ENCODE results near the gene MEIS3.

Gene MEIS3

DNA sequence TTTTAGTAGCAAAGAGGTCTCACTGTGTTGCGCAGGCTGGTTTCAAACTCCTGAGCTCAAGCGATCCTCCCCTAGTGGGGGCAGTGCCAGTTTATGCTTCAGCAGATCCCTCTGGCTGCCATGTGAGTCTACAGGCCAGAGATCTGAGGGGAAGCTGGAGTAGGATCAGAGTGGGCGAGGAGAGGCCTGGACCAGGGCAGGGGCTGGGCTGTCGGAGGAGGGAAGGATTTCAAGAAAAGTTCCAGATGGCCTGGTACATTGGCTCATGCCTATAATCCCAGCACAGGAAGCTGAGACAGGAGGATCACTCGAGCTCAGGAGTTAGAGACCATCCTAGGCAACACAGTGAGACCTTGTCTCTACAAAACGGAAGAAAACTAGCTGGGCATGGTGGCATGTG lies 60.4 kb downstream of the MEIS3 start:
- TF ChIP-seq, protein P1, sequence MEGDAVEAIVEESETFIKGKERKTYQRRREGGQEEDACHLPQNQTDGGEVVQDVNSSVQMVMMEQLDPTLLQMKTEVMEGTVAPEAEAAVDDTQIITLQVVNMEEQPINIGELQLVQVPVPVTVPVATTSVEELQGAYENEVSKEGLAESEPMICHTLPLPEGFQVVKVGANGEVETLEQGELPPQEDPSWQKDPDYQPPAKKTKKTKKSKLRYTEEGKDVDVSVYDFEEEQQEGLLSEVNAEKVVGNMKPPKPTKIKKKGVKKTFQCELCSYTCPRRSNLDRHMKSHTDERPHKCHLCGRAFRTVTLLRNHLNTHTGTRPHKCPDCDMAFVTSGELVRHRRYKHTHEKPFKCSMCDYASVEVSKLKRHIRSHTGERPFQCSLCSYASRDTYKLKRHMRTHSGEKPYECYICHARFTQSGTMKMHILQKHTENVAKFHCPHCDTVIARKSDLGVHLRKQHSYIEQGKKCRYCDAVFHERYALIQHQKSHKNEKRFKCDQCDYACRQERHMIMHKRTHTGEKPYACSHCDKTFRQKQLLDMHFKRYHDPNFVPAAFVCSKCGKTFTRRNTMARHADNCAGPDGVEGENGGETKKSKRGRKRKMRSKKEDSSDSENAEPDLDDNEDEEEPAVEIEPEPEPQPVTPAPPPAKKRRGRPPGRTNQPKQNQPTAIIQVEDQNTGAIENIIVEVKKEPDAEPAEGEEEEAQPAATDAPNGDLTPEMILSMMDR (conservative IDR thresholded peaks at IDR 0.05): no peak
- TF ChIP-seq ZFX (IDR thresholded peaks at IDR 0.05): no peak
- H3K27ac ChIP-seq: no peak overlapping the region

DNA sequence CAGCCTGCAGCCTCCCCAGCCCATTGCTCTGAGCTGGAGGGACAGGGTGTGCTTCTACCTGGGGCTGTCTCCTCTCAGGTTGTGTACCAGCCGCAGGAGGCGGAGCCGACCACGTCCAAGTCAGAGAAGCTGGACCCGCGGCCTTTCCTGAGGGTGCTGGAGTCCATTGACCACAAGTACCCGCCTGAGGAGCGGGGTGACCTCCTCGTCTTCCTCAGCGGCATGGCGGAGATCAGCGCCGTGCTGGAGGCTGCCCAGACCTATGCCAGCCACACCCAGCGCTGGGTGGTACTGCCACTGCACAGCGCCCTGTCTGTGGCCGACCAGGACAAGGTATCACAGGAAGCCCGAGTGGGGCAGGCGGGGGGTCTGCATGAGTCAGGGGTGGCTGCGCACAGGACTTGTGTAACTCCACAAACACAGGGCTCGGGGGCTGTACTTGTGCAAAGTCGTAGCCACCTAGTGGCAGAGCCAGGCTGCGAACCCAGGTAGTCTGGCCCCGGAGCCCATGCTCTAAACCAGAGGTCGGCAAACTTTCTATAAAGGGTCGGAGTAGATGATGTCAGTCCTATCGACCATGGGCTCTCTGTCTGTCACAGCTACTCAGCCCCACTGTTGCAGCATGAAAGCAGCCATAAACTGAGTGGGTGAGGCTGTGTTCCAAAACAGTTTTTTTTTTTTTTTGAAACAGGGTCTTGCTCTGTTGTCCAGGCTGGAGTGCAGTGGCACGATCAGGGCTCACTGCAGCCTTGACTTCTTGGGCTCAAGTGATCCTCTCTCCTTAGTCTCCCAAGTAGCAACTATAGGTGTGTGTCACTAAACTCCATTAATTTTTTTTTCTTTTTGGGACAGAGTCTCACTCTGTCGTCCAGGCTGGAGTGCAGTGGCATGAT lies 61.3 kb downstream of the MEIS3 start:
- no peak overlapping the region for H3K27ac ChIP-seq
- TF ChIP-seq, protein P1 (conservative IDR thresholded peaks at IDR 0.05): no peak; the same call in 1 of the 2 replicates
- no peak for TF ChIP-seq ZFX (IDR thresholded peaks at IDR 0.05)

DNA sequence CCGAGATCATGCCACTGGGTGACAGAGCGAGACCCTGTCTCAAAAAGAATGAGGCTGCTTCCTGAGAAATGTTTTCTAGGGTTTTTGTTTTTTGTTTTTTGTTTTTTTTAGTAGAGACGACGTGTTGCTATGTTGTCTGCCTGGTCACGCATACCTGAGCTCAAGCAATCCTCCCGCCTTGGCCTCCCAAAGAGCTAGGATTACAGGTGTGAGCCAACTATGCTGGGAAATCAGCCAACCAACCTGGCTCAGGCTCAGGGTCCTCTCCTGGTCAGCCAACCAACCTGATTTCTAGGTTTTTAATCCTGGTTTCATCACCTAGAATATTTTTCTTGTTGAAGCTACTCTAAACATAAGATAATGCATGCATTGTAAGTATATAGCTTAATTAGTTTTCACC lies 62.4 kb downstream of the MEIS3 start:
- no peak for TF ChIP-seq ZFX (IDR thresholded peaks at IDR 0.05)
- TF ChIP-seq, protein P1 (conservative IDR thresholded peaks at IDR 0.05): no peak
- no peak overlapping the region for H3K27ac ChIP-seq

DNA sequence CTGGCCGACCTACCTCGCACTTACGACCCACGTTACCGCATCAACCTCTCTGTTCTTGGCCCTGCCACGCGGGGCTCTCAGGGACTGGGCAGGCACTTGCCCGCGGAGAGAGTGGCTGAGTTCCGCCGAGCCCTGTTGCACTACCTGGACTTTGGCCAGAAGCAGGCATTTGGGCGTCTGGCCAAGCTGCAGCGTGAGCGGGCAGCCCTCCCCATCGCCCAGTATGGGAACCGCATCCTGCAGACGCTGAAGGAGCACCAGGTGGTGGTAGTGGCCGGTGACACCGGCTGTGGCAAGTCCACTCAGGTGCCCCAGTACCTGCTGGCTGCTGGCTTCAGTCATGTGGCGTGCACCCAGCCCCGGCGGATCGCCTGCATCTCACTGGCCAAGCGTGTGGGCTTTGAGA lies 66.0 kb downstream of the MEIS3 start:
- no peak for TF ChIP-seq ZFX (IDR thresholded peaks at IDR 0.05)
- TF ChIP-seq, protein P1 (conservative IDR thresholded peaks at IDR 0.05): no peak
- H3K27ac ChIP-seq: no peak overlapping the region

All from C4-2B (cell line).